Activated CD4-positive, alpha-beta T cell treated with anti-CD3 and anti-CD28 coated beads, Interleukin-2, Interleukin-4, amounts not matched to agents 100 ng/mL and 50 ng/mL, durations not matched to agents 16 hours and 8 hours (primary cell): ENCODE measurements around the gene ALOX5.

ENCODE experiments used
- DNase-seq: peaks from one replicate; pipeline ENCODE4 v3.0.0-alpha.2; 2020; ENCODE audit warnings: low spot score

Gene ALOX5

GRCh38 chr10:45443101-45444009 is 69.3 kb downstream of the ALOX5 start:
- DNase-seq = no peak

- DNase-seq = no peak
Measured at GRCh38 chr10:45444022-45444421, 70.0 kb downstream of the ALOX5 start.

DNA sequence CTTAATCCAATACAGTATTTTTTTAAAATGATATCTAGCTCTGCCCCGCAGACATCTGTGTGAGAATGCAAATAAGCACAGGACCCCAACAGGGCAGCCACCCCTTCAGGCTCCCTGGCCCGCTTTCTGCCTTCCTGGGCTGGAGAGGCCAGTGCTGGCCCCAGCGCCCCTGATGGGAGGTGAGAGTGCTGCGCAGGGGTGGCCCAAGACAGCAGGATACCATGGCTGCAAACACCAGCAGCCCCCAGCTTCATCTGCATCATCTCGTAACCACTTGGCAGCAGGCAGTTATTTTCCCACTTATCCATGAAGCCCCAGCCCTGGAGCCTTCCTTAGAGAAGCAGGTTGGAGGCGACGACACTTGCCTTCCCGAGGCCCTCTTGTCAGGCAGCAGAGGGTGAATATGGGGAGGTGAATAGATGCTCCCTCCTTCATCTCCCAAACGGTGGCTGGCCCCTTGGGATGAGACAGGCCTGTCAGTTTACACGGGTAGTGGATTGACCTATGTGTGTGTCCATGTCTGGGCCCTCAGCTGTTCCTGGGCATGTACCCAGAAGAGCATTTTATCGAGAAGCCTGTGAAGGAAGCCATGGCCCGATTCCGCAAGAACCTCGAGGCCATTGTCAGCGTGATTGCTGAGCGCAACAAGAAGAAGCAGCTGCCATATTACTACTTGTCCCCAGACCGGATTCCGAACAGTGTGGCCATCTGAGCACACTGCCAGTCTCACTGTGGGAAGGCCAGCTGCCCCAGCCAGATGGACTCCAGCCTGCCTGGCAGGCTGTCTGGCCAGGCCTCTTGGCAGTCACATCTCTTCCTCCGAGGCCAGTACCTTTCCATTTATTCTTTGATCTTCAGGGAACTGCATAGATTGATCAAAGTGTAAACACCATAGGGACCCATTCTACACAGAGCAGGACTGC is 71.2 kb downstream of the ALOX5 start:
- no peak for DNase-seq

GRCh38 chr10:45446858-45447257 is 72.8 kb downstream of the ALOX5 start:
- DNase-seq = no peak

- no peak for DNase-seq
Measured at GRCh38 chr10:45447416-45447815, 73.4 kb downstream of the ALOX5 start.

GRCh38 chr10:45450866-45451265 is 76.8 kb downstream of the ALOX5 start:
- no peak for DNase-seq

DNA sequence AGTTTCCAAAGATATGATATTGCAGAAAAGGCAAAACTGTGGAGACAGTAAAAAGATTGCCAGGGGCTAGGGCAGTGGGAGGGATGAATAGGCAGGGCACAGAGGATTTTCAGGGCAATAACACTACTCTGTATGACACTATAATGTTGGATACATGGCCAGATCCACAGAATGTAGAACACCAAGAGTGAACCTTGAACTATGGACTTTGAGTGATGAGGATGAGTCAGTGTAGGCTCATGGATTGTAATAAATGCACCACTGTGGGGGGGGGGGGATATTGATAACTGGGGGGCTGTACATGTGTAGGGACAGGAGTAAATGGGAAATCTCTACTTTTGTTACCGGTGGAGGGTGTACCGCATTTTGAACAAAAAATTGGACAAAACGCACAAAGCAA is 77.4 kb downstream of the ALOX5 start:
- DNase-seq = no peak

DNA sequence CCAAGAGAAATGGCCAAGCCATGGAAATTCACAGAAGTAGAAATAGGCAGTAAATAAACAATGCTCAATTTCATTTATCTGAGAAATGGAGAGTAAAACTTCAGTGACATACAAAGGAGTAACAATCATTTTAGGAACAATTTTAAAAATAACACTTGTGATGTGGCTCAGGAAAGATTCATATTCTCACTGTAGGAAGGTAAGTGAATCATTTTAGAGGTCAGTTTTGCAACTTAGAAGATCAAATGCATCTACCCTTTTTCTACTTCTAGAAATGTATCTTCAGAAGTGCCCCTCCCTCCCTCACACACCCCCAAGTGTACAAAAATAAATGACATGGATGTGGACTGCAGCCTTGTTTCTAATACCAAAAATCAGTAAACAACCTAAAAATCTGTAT is 78.3 kb downstream of the ALOX5 start:
- DNase-seq = no peak

GRCh38 chr10:45452743-45453452 is 78.9 kb downstream of the ALOX5 start:
- no peak for DNase-seq

- DNase-seq = no peak
Measured at GRCh38 chr10:45453639-45454255, 79.7 kb downstream of the ALOX5 start.

DNA sequence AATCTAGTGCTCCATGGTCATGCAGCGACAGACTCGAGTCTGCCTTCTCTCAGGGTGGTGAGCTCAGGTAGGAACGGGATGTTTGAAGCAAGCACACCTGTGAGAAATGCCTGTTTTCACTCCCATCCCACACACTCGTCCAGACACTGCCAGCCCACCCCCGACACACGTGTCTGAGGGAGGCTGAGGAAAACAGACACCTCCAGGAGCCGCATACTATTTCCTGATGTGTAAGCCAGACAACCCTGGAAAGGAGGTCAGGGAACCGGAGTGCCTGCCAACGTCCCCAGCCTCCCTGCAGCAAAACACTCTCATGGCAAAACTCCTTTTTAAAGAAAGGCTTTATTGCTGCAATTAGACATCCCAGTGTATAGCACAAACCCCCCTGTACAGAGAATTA is 80.2 kb downstream of the ALOX5 start:
- no peak for DNase-seq

DNA sequence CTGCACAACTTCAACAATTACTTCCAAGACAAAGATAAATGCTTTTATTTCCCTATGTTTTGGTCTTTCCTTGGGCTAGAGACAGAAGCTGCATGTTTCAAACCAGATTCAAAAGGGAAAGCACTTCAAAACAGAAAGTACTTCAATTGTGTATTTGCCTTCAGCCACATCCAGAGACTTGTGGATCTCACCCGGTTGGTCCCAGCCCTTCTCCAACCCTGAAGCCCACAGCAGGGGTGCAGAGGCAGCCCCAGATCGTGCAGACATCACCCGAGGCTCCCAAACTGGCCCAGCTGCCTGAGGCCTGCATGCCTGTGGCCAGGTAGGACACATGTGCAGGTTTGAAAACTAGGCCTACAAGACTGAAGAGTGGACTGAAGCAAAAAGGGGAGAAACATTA is 80.8 kb downstream of the ALOX5 start:
- DNase-seq = no peak

GRCh38 chr10:45456233-45456632 is 82.2 kb downstream of the ALOX5 start:
- DNase-seq = no peak

DNA sequence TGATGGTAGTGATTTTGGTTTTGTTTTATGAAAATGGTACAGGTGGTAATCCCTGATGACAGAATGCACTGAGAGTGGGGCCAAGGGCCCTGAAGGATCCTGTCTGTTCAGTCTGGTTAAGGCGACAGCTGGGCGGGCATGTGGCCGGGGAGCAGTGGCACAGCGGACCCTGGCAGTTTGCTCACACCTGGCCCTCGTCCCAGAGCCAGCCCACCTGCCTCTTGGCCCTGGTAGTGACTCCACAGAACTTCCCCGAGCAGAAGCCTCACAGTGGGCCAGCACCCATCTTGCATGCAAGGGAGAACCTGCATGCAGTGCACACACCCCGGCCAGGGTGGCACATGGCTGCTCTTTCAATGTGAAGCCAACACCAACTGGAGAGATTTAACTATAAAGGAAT is 82.8 kb downstream of the ALOX5 start:
- no peak for DNase-seq

- no peak for DNase-seq
Measured at GRCh38 chr10:45457487-45457886, 83.5 kb downstream of the ALOX5 start.

- DNase-seq = no peak
Measured at GRCh38 chr10:45460235-45460878, 86.3 kb downstream of the ALOX5 start.

- DNase-seq = no peak
Measured at GRCh38 chr10:45461034-45461433, 87.0 kb downstream of the ALOX5 start.

DNA sequence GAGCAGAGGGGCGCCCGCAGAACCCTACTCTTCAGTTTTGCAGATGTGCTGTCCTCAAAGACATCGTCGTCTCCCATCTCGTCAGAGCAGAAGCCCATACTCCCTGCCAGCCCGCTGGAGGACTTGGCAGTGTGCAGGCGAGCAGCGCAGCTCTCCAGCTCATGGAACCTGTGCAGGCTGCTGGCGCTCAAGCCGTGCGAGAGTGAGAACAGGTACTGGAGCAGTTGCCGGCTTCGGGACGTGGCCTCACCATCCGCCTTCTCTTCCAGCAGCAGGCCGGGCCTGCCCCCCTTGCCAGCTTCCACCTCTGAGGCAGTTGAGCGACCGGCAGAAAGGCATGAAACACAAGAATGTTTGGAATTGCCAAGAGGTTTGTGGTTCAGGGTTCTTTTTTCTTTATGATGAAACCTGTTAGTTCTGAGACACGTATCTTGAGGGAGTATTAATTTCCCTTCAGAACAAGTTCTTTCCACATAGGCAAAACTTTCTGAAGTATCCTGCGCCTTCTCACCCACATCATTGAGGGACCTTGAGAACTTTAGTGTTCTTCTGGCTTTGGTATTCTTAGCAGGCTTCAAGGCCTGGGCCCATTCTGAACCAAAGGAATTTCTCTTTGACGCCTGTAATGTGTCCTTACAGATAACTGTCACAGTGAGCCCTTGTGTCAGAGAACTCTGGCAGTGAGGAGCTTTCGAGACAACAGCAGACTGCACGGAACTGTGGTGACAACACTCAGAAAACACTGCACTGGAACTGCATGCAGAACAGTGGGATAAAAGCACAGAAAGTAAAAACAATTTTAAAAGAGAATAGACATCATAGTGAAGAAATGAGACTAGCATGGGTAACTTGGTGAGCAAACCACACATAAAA is 89.5 kb downstream of the ALOX5 start:
- no peak for DNase-seq

- DNase-seq = peak; percentile 71
Measured at GRCh38 chr10:45464958-45465567, 91.0 kb downstream of the ALOX5 start.

- DNase-seq = no peak
Measured at GRCh38 chr10:45466784-45467183, 92.8 kb downstream of the ALOX5 start.
